Activated CD4-positive, alpha-beta T cell treated with anti-CD3 and anti-CD28 coated beads for 36 hours (primary cell): Measurements from ENCODE around the gene SMYD3. TPM values are rescaled to one million over a fixed set of nuclear protein-coding genes. Genes with fewer than 3 reads are reported as not detected.

ENCODE experiments used
- ATAC-seq: fragments of 200-7000 bp; cut with Tn5 transposase; one replicate; pipeline ENCODE4 v1.10.0; 2021; ENCODE audit warnings: mild to moderate bottlenecking, moderate library complexity
- CTCF ChIA-PET: fragments of 350-600 bp; sonication (Branson Sonifier 250); formaldehyde crosslinking; loops from one replicate; lab custom pipeline; 2021; ENCODE audit warnings: antibody characterized with exemption; lab: Charles Lee
- POLR2A ChIA-PET: fragments of 350-600 bp; sonication (Branson Sonifier 250); formaldehyde crosslinking; loops from one replicate; lab custom pipeline; 2021; ENCODE audit warnings: antibody characterized with exemption, inconsistent platforms; lab: Charles Lee
- DNase-seq: peaks from one replicate; pipeline ENCODE4 v3.0.0-alpha.2; 2020
- H3K27ac Mint-ChIP-seq: one replicate; pipeline ENCODE4 v1.8.0; 2021; ENCODE audit warnings: mixed read lengths
- H3K27me3 Mint-ChIP-seq: one replicate; pipeline ENCODE4 v1.8.0; 2021; ENCODE audit warnings: mixed read lengths
- H3K36me3 Mint-ChIP-seq: one replicate; pipeline ENCODE4 v1.8.0; 2021; ENCODE audit warnings: low read depth, mixed read lengths
- H3K4me1 Mint-ChIP-seq: one replicate; pipeline ENCODE4 v1.8.0; 2021; ENCODE audit warnings: mixed read lengths
- H3K4me3 Mint-ChIP-seq: one replicate; pipeline ENCODE4 v1.8.0; 2021; ENCODE audit warnings: mild to moderate bottlenecking, moderate library complexity, mixed read lengths
- H3K9me3 Mint-ChIP-seq: one replicate; pipeline ENCODE4 v1.8.0; 2021; ENCODE audit warnings: low read depth, mixed read lengths
- intact Hi-C, 2 experiments: fragments of 100-400 bp; cut with DNase I in 1 of 2; cut with micrococcal nuclease in 1 of 2; formaldehyde crosslinking; loops; one replicate each; pipeline versions ENCODE4 v1.14.2 to v1.15.1; 2022 to 2024; cut with DNase I, micrococcal nuclease
- total RNA-seq, 2 experiments: library from RNA; stranded (reverse); gene quantifications; one replicate each; pipeline ENCODE4 v1.2.3, GENCODE V29; 2021

The SMYD3 gene
- total RNA-seq, 2 experiments from 2014 or later: 17.2 to 18.4 TPM

GRCh38 chr1:246193537-246193936 lies 313.5 kb downstream of the SMYD3 start:
- ChIA-PET POLR2A (no interaction called here), CTCF (no interaction called here)
- H3K36me3 Mint-ChIP-seq: peaks cover 11% of the 10 kb centered on the region
- no peaks in the 10 kb centered on the region for H3K9me3 Mint-ChIP-seq
- H3K27ac Mint-ChIP-seq: no peak overlapping the region
- intact Hi-C loops: no loop called here
- no peak overlapping the region for H3K4me3 Mint-ChIP-seq
- ATAC-seq (no peak), DNase-seq (no peak)
- H3K27me3 Mint-ChIP-seq: no peaks in the 10 kb centered on the region
- H3K4me1 Mint-ChIP-seq: no peaks in the 10 kb centered on the region

DNA sequence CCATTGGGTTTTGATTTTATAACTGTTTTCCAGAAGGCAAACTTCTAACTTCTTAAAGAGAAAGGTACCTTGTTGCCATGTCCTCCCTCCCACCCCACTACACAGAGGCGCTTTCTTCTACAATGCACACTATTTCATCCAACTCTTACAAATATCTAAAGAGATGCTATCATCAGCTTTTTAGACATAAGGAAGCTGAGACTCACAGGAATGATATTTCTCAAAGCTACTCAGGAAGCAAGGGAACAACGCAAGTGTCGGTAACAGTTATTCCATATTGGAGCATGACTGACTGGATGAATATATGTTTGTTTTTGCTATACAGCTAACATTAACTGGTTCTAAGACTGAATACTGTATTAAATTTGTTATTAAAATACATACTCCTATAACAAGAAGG lies 318.0 kb downstream of the SMYD3 start:
- ATAC-seq (no peak), DNase-seq (no peak)
- Mint-ChIP-seq H3K9me3 (no peaks in the 10 kb centered on the region), H3K4me1 (no peaks in the 10 kb centered on the region), H3K27ac (no peak overlapping the region), H3K4me3 (no peak overlapping the region), H3K27me3 (no peaks in the 10 kb centered on the region), H3K36me3 (peaks cover 9% of the 10 kb centered on the region)
- POLR2A ChIA-PET: no interaction called here
- intact Hi-C loops: no loop called here
- CTCF ChIA-PET: no interaction called here

DNA sequence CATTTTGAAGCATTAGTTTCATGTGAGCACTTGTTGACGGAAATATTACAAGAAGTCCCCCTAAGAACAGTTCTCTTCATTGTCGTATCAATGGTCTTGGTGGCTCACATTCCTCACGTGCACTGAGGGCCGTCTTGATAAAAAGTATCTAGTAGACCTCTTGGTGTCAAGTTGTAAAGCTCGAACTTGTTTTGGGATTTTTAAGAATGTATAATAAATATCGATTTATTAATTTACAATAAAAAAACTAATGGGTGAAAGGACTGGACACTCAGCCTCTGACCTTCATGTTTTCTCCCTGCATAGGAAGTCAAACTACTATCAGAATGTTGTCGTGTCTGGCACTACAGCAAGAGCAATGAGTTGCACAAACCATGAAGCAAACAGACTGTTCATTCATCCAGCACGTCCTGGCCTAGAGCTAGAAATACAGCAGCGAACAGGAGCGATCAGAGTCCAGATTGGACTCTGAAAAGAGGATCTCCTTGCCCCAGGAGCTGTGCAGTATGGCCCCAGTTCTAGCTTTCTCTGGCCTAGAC lies 319.2 kb downstream of the SMYD3 start:
- ATAC-seq: no peak
- POLR2A ChIA-PET: no interaction called here

DNA sequence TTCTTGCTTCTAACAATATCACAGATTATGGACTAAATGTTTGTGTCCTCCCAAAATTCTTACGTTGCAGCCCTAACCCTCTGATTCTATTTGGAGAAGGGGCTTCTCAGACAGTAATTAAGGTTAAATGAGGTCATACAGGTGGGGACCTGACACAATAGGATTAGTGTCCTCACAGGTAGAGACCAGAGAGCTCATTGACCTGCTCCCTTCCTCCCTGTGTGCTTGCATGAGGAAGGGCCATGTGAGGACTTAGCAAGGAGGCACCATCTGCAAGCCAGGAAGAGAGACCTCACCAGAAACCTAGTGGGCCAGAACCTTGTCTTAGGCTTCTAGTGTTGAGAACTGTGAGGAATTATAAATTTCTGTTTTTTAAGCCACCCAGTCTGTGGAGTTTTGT lies 322.6 kb downstream of the SMYD3 start:
- ChIA-PET CTCF (interaction anchor here (0.7 kb wide), 1 partner anchor 786 kb away, joined by 3 read pairs; no protein-coding TSS in a partner anchor), POLR2A (no interaction called here)
- DNase-seq (no peak), ATAC-seq (no peak)
- Mint-ChIP-seq H3K27ac (no peak overlapping the region), H3K36me3 (peaks cover 2% of the 10 kb centered on the region), H3K9me3 (no peaks in the 10 kb centered on the region), H3K4me3 (no peak overlapping the region), H3K27me3 (no peaks in the 10 kb centered on the region), H3K4me1 (no peaks in the 10 kb centered on the region)
- intact Hi-C loops: no loop called here

More for the DNA sequence above, 319.2 kb downstream of the SMYD3 start:
- intact Hi-C loops: no loop called here
- Mint-ChIP-seq H3K9me3 (no peaks in the 10 kb centered on the region), H3K4me3 (no peak overlapping the region), H3K27me3 (no peaks in the 10 kb centered on the region), H3K4me1 (no peaks in the 10 kb centered on the region), H3K36me3 (peaks cover 7% of the 10 kb centered on the region), H3K27ac (no peak overlapping the region)
- CTCF ChIA-PET: no interaction called here
- no peak for DNase-seq

DNA sequence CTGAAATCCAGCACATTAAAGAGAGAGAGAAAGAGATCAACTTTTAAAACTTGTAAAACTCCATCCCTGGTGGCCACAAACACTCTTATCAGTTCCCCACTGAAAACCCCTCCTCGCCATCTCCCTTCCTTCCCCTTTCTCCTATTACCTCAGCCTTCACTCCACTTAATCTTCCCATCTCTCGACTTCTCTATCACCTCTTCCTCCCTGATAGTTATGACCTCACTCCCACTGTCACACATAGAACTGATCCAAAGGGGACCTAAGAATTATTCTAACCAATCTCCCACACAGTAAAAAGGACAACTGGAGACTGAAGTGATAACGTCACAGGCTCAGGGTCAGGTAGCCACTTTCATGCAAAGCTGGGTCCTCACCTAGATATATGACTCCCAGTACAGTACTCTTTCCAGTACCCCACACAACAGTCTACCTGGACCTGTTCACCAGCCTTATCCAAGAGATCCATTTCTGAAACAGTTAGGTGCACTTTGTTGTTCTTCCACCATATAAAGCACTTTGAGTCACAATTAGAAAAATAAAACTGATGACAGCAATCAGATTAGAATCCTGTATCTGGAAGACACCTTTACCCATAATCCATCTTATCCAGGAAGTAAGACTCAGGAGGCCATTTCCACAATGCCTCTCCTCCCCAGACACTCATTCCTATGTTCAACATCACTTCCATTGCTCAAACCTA lies 324.8 kb downstream of the SMYD3 start:
- H3K4me3 Mint-ChIP-seq: no peak overlapping the region
- intact Hi-C loops: no loop called here
- H3K36me3 Mint-ChIP-seq: peaks cover 14% of the 10 kb centered on the region

GRCh38 chr1:246181241-246181640 lies 325.8 kb downstream of the SMYD3 start:
- ChIA-PET POLR2A (no interaction called here), CTCF (no interaction called here)
- H3K27ac Mint-ChIP-seq: no peak overlapping the region
- no peak overlapping the region for H3K4me3 Mint-ChIP-seq
- no peak for ATAC-seq
- DNase-seq: no peak
- H3K36me3 Mint-ChIP-seq: peaks cover 15% of the 10 kb centered on the region
- no peaks in the 10 kb centered on the region for H3K27me3 Mint-ChIP-seq
- no peaks in the 10 kb centered on the region for H3K9me3 Mint-ChIP-seq
- intact Hi-C loops: no loop called here
- no peaks in the 10 kb centered on the region for H3K4me1 Mint-ChIP-seq

More for the DNA sequence above, 324.8 kb downstream of the SMYD3 start:
- ChIA-PET CTCF (no interaction called here), POLR2A (no interaction called here)
- no peaks in the 10 kb centered on the region for H3K4me1 Mint-ChIP-seq
- DNase-seq: no peak
- no peak for ATAC-seq
- no peaks in the 10 kb centered on the region for H3K9me3 Mint-ChIP-seq
- no peaks in the 10 kb centered on the region for H3K27me3 Mint-ChIP-seq
- H3K27ac Mint-ChIP-seq: no peak overlapping the region

DNA sequence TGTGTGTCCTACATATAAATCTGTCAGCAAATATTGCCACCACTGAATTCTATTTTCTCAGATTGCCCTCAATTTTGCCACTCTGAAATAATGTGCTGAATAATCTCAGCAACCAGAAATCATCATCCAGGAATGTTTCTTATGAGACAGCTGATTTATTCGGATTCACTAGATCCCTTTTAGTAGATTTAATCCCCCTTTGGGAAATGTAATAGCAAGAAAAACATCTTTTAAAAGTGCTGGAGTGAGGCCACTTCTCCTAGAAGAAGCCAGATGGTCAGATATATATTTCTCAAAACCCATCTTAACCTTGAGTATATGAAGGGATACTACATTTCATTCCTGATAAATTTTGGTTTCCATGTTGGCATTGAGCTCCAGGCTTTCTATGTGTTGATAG lies 327.7 kb downstream of the SMYD3 start:
- no peak for DNase-seq
- intact Hi-C loops: no loop called here
- Mint-ChIP-seq H3K27me3 (no peaks in the 10 kb centered on the region), H3K4me1 (no peaks in the 10 kb centered on the region), H3K9me3 (no peaks in the 10 kb centered on the region), H3K36me3 (peaks cover 17% of the 10 kb centered on the region), H3K27ac (no peak overlapping the region), H3K4me3 (no peak overlapping the region)
- no peak for ATAC-seq
- POLR2A ChIA-PET: no interaction called here
- CTCF ChIA-PET: interaction anchor here (0.6 kb wide), 1 partner anchor 352 kb away, joined by 3 read pairs; no protein-coding TSS in a partner anchor

DNA sequence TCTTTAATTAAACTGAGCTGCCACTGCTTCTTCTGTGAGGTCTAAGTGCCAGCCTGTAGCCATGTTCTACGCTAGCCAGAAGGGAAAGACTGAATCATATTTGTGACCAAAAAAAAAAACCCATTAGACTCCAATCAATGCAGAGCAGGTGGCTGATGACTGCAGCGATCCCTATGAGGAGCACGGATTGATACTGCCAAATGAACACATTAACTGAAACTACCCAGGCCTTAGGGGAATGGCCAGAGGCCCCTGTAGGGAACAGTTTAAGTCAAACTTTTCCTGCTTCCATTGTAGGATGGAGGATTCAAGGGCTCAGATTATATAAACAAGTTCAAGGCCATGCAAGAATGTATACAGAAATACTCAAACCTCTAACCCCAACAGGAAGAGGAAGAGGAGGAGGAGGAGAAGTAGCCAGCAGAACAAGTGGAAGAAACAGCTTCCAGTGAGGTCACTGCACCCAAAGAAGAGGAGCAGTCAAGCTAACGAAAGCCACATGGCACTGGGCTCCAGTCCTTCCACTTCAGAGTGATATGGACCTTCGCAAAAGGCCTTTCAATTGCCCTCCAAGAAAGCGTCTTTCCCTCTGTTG lies 328.3 kb downstream of the SMYD3 start:
- DNase-seq (no peak), ATAC-seq (no peak)
- CTCF ChIA-PET: interaction anchor here (0.6 kb wide), 1 partner anchor 352 kb away, joined by 3 read pairs; no protein-coding TSS in a partner anchor
- Mint-ChIP-seq H3K27ac (no peak overlapping the region), H3K9me3 (no peaks in the 10 kb centered on the region), H3K4me3 (no peak overlapping the region), H3K27me3 (no peaks in the 10 kb centered on the region), H3K4me1 (no peaks in the 10 kb centered on the region), H3K36me3 (peaks cover 17% of the 10 kb centered on the region)
- POLR2A ChIA-PET: no interaction called here
- intact Hi-C loops: no loop called here

DNA sequence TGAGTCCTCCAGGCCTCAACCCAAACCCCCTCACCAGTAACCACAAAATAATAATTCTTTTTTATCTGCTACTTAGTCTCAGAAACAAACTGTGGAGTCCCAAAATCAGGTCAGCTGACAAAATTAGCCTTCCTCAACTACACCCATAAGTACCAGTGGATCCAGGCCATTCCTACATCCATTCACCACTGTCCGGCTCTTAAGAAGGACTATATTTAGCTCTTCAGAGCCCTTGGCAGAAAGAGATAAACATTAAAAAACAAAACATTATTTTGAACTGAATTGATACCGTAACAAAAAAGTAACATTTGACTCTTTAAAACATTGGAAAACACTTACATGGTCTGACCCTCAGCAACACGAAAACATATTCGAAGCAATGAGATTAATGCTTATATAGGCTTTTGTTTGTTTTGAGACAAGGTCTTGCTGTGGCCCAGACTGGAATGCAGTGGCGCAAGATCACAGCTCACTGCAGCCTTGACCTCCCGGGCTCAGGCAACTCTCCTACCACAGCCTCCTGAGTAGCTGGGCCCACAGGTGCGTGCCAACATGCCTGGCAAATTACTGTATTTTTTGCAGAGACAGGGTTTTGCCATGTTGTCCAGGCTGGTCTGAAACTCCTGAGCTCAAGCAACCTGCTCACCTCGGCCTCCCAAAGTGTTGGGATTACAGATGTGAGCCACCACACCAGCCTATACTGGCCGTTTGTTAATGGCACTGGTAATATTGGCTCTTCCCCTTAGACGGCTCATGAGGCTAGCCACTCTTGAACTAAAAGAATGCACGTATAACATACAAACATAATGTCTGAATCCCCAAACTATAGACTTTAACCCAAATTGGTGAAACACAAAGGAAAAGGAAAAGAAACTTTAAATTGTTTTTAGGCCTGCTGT lies 330.7 kb downstream of the SMYD3 start:
- H3K4me3 Mint-ChIP-seq: no peak overlapping the region
- DNase-seq: no peak
- ATAC-seq: no peak
- intact Hi-C loops: no loop called here
- POLR2A ChIA-PET: no interaction called here
- no peaks in the 10 kb centered on the region for H3K4me1 Mint-ChIP-seq
- H3K9me3 Mint-ChIP-seq: no peaks in the 10 kb centered on the region
- H3K27ac Mint-ChIP-seq: no peak overlapping the region
- CTCF ChIA-PET: no interaction called here
- no peaks in the 10 kb centered on the region for H3K27me3 Mint-ChIP-seq
- H3K36me3 Mint-ChIP-seq: peaks cover 17% of the 10 kb centered on the region

GRCh38 chr1:246170574-246171261 lies 336.4 kb downstream of the SMYD3 start:
- Mint-ChIP-seq H3K4me3 (no peak overlapping the region), H3K27ac (no peak overlapping the region), H3K27me3 (no peaks in the 10 kb centered on the region), H3K4me1 (no peaks in the 10 kb centered on the region), H3K9me3 (no peaks in the 10 kb centered on the region), H3K36me3 (no peaks in the 10 kb centered on the region)
- DNase-seq (no peak), ATAC-seq (no peak)
- POLR2A ChIA-PET: no interaction called here
- intact Hi-C loops: no loop called here
- CTCF ChIA-PET: interaction anchor here (0.7 kb wide), 1 partner anchor 13 kb away, joined by 3 read pairs; no protein-coding TSS in a partner anchor

DNA sequence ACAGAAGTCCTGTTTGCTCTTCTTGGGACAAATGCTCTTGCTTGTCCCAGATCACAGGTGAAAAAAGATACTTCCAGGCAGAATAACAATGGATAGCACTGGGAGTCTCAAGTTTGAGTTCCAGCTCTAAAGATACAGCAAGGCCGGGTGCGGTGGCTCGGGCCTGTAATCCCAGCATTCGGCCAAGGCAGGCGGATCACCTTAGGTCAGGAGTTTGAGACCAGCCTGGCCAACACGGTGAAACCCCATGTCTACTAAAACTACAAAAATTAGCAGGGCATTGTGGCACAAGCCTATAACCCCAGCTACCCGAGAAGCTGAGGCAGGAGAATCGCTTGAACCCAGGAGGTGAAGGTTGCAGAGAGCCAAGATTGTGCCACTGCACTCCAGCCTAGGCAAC lies 337.6 kb downstream of the SMYD3 start:
- Mint-ChIP-seq H3K27me3 (no peaks in the 10 kb centered on the region), H3K36me3 (no peaks in the 10 kb centered on the region), H3K9me3 (no peaks in the 10 kb centered on the region), H3K4me1 (no peaks in the 10 kb centered on the region), H3K27ac (no peak overlapping the region), H3K4me3 (no peak overlapping the region)
- ChIA-PET POLR2A (no interaction called here), CTCF (no interaction called here)
- DNase-seq: no peak
- intact Hi-C loops: no loop called here
- no peak for ATAC-seq
